GM18868 (cell line): ENCODE measurements around the gene VPS16.
"Not testable (repeated sequence)": the region's sequence is repeated elsewhere in the genome, so short reads cannot be mapped to it uniquely, and the experiment has no call there.

Experiments used
- ATAC-seq: cut with Tn5 transposase; IDR thresholded peaks from one replicate; pipeline ENCODE4 v1.9.1; 2021; ENCODE audit warnings: mild to moderate bottlenecking, moderate library complexity; ENCODE audit not compliant: unreplicated experiment

The VPS16 gene

DNA sequence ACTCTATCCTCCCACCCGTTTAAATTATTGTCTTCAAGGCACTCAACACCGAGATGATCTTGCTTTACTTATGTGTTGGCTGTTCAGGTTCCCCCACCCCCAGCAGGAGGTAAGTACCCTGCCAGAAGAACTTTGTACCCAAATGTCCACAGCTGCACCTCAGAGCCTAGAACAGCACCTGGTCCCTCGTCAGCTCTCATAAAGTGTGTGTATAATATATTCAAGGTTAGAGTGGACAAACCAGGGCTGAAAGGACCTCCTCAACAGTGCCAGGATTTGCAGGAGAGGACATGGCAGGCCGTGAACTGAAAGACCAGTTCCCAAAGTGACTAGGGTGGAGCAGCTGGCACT lies 34.2 kb upstream of the VPS16 start:
- no peak for ATAC-seq

DNA sequence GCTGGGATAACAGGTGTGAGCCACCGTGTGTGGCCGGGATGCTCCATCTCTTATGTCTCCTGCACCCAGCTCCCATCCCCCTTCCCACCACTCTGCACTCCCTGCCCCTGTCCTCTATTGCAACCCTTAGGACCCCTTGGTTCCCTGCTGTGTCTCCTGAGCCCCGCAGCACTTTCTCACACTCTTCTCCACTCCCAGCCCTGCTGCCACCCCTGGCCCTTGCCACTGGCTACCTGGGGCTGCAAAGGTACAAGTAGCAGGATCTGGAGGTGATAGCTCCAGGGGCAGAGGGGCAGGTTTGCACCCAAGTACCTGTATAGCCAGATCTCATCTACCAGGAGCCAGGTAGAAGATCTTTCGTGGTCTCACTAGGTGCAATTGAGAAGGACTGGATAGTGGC lies 33.5 kb upstream of the VPS16 start:
- no peak for ATAC-seq

DNA sequence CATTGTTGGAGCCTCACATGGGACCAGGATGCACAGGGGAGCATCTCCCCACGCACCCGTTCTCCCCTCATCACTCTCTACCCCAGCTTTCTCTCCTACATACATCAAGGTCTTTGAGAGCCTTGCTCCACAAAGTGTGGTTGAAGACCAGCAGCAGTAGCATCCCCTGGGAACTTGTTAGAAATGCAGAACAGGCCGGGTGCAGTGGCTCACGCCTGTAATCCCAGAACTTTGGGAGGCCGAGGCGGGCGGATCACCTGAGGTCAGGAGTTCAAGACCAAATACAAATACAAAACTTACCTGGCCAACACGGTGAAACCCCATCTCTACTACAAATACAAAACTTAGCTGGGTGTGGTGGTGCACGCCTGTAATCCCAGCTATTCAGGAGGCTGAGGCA lies 32.6 kb upstream of the VPS16 start:
- not testable (repeated sequence) for ATAC-seq

DNA sequence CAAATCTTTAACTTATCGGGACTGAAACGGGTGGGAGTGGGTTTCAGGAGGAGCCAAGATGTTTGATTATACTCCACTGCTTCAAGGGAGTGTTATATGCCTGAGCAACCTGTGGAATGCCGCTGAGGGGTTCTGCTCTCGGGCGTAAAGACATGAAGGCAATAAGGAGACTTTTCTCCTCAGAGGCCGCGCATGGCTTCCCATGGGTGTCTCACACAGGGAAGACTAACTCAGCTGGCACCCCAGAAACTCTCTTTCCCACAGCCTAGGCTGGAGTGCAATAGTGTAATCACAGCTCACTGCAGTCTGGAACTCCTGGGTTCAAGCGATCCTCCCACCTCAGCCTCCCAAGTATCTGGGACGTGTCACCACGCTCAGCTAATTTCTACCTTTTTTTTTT lies 30.9 kb upstream of the VPS16 start:
- no peak for ATAC-seq

DNA sequence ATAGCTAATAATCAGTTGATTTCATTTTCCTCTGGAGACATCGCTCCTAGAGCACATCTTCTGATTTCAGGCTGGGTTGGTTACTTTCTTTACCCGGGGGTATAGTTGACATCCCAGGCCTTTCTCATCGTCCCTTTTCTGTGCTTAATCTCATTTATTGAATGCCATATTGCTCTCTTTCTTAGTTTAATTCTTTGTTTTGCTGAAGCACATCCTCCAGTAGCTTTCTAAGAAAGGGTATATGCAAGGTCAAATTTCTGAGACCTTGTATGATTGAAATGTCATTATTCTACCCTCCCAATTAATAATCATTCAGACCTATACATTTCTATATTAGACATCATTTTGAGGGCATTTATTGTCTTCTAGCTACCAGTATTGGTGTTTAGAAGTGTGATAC lies 28.4 kb upstream of the VPS16 start:
- no peak for ATAC-seq

DNA sequence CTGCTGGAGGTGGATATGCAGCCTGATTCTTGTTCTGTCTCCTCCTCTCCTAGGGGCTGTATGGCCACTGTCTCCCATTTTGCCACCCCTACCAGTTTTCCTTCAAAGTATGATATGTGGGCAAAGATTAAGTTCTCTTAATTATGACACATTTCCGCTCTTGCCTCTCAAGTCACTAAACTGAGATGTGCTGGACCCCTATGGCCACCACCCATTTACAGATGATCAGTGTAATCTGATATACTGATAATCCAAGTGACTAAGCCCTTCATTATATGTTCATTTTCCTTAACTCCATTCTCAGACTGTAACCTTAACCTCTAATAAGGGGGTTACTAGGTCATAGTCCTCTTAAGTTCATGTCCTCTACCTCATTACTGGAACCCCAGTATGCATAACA lies 26.5 kb upstream of the VPS16 start:
- no peak for ATAC-seq

DNA sequence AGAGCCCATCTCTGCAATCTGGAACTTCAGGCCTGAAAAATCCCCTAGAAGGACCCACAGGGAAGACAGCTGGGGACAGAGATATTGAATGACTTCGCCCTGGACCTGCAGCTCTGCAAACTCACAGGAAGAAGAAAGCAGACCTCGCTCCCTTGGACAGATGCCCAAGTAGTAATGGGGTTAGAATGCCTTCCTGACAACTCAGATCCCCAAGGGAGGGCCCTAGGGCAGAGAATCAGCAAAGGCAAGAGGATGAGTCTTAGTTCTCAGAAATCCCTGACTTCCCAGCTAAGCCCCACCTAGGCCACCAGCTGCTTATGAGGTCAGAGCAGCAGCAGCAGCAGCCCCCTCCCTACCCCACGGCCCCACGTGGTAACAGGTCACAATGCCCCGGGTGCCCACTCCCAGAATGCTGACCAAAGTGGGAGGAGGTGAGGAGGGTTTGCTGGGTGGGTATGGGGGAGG lies 25.9 kb upstream of the VPS16 start, which contains the start of gene C20orf141:
Gene C20orf141, plus strand, starts transcription at position 401 of the 465 bp plus-strand sequence. CDS start 198 bp downstream, outside the sequence.
- ATAC-seq: no peak

DNA sequence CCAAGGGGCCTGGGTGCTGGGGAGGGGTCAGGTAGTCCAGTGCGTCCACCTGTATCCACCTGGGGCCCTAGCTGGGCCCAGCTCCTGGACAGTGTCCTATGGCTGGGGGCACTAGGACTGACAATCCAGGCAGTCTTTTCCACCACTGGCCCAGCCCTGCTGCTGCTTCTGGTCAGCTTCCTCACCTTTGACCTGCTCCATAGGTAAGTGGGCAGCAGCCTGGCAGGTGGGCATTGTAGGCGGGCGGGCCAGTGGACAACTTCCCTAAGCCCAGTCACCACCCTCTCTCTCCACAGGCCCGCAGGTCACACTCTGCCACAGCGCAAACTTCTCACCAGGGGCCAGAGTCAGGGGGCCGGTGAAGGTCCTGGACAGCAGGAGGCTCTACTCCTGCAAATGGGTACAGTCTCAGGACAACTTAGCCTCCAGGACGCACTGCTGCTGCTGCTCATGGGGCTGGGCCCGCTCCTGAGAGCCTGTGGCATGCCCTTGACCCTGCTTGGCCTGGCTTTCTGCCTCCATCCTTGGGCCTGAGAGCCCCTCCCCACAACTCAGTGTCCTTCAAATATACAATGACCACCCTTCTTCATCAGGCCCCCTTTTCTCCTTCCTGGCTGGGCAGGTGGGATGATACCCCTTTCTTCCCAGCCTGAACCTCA lies 25.2 kb upstream of the VPS16 start:
- no peak for ATAC-seq

DNA sequence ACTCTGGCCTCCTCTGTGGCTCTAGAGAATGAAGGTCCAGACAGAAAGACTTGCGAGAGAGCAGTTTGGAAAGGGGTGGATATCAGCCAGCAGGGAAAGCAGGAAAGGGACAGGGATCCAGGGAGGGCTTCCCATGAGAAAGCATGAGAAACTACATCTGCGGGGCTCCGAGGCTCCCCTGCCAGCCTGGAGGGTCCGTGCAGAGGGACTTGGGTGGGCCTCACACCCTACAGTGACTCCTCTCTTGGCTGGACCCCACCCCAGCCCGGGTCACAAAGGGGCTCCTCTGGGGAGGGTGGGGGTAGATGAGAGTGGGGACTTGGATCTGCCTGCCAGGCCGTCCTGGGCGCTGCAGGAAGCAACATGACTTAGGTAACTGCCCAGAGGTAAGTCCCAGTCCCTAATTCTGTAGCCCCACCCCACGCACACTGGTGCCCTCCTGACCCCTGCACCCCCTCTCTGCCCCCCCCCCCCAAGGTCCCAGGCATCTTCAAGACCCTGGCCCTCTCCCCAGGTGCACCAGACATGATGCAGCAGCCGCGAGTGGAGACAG lies 24.4 kb upstream of the VPS16 start, which contains the start of gene TMEM239:
Gene TMEM239, plus strand, starts transcription at position 335 of the 553 bp plus-strand sequence. Its CDS starts 191 bp downstream, at position 526.
- ATAC-seq: no peak

DNA sequence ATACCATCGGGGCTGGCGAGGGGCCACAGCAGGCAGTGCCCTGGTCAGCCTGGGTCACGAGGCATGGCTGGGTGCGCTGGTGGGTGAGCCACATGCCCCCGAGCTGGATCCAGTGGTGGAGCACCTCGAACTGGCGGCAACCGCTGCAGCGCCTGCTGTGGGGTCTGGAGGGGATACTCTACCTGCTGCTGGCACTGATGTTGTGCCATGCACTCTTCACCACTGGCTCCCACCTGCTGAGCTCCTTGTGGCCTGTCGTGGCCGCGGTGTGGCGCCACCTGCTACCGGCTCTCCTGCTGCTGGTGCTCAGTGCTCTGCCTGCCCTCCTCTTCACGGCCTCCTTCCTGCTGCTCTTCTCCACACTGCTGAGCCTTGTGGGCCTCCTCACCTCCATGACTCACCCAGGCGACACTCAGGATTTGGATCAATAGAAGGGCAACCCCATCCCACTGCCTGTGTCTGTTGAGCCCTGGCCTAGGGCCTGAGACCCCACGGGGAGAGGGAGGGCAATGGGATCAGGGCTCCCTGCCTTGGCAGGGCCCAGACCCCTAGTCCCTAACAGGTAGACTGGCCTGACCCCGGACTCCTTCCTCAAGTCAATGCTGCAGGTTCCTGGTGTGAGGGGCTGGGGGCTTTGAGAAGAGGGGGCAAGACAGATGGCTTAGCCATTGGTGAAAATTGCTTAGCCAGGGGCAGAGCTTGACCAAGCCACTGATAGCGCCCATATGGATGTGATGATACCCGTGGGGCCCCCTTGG lies 23.8 kb upstream of the VPS16 start:
- ATAC-seq: no peak

DNA sequence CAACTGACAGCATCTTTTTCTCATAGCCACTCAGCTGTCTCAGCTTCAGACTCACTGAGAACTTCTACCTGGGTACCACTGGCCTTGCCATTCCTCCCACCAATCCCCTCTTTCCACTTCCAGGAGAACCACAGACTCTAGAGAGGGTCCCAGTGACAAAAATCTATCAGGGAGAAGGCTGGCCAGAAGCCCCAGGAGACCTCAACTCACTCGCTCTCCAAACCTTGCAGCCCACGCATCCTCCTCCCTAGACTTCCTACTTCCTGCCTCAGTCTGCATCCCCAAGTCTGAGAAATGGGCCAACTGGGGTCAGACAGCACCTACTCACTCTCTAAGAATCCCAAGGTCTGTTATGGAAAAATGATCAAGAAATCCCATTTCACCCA lies 23.2 kb upstream of the VPS16 start:
- no peak for ATAC-seq

DNA sequence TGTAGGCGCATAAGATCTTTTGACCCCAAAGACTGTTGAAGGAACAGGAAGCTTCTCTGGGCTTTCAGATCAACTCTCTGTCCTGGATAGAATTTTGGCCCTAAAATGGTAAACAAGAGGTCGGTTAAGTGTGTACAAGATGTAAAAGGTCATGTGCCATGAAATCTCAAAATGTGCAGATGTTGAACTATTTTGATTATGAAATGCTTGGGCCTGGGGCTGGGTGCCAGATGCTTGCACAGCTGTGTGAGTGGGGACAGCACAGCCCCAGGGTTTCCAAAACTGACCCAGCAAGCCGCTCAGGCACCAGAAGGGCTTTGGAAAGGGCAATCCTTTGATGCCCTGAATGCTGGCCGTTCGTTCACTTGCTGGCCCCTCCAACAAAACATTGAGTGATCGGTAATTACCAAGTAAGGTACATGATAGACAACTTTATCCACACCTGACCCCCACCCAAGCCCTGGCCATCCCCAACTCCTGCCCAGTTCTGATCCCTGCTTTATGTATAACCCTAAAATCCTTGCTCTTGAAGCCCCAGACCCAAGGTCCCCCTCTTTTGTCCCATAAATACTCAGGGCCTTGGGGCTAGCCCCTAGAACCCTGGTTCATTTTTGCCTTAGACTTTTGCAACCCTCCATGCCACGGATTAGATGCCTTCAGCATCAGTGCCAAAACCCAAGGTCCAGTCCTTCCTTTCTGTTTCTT lies 22.5 kb upstream of the VPS16 start:
- no peak for ATAC-seq

DNA sequence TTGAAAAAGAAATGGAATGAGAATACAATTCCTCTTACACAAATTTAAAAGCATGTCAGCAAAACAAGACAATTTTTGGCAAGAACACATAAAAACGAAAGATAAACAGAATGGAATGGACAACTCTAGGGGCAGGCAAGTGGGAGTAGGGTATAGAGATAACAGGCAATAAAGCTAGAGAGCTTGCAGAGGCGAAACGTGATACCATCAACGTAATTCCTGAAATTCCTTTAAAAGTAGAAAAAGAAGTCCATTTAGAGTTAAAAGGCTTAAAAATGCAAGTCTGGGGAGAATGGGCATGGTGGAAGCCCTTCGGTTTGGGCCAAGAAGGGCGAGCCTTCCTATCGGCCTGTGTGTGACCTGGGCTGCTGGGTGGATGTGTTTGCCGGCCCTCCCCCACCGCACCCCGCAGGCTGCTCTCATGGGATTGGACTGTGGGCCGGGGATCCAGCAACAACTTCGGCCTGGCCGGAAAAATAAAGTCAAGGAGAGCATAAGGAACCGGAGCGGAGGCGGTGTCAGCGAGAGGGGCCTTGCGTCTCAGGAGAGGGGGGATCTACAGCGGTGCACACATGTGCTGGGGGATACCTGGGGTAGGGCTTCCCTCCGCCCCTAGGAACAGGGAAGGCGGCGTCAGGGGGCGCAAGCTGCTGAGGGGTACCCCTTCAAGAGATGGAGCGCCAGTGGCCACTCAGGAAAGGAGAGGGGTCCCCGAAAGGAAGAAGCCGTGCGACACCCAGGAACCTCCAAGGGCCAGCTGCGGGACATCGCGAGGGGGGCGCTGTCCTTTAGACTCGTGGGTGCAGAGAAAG lies 20.3 kb upstream of the VPS16 start:
- no peak for ATAC-seq

DNA sequence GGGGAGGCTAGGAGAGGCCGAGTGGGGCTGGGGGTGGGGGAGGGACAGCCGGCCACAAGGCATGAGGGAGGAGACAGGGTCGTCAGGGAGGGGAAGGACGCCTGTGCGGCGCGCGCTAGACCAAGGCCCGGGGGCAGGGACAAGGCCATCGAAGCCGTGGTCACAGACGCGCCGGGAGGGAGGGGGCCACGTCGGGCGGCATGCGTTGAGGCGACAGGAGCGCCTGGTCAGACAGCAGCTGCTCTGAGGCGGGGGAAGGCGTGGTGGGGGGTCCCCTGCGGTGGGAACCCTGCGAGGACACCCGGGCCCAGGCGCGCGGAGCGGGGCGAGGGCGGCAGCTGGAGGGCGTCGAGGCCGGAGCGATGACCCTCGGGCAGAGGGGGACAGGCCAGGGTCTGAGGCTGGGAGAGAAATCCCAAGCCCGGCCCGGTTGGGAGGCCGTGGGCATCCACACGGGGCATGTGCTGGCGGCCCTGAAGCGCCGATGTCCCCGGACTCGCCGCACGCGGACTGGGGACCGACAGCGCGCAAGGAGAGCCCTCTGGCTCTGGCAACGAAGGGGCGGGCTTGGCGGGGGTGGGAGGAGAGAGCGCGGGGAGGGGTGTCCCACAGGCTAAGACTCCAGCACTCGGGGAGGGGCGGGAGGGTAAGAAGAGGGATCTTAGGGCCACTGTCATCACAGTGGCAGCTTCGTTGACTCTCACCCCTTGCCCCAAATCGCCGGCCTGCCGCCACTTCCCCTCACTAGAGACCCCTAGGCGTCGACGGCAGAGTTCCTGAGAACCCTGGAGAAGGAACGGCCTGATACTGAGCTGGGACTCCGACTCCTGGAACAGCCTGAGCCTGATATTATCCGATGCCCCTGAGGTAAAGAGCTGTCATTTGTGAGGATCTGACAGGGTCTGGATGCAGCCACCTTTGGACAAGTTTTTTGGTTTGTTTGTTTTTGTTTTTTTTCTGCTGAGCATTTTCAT lies 19.4 kb upstream of the VPS16 start:
- ATAC-seq: no peak

DNA sequence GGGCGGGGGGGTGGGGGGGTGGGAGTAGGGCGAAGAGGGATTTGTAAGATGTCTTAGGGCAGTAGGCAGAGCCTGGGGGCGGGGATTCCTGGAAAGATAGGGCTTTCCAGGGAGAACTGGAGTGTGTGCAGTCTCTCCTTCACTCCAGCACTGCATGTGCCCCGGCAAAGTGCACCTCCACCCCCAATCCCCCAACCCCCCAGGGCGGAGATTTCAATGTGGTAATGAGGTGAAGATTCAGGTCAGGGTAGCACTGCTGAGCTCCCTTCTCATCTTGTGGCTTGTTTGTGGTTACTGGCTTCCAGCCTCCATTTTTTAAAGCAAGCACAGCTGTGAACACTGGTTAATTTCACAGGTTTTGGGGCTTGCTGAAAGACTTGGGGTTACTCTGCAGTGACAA lies 18.5 kb upstream of the VPS16 start:
- no peak for ATAC-seq

DNA sequence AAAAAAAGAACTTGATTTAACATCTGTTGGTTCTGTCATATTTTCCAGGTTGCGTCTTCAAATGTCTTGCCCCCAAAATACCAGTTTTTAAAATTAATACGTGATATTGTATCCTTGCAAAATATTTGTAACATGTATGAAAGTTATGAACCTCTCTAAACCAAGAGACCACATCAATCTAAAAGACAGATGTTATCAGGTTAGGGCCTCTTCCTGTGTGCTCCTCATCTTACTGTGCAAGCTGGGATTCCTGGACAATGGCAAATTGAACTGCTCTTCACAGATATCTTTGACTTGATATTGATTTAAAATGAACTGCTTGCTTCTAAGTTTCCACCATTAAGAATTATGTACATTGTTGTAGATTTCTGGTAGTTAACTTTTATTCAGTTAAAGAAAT lies 14.8 kb upstream of the VPS16 start:
- ATAC-seq: no peak

DNA sequence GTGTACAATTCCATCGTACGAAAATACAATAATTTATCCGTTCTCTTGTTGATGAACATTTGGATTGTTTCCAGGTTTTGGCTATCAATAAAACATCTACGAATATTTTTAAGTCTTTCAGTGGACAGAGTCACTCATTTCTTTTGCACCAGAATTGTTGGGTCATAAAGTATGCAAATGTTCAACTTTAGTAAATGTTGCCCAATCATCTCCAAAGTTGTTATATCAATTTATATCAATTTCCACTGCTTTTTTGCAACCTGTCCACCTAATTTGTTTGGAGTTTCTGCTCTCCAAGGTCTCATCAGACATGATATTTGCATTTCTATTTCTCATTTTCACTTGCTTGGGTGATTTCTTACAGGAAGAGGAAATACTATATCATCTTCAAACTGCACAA lies 13.9 kb upstream of the VPS16 start:
- ATAC-seq: no peak

DNA sequence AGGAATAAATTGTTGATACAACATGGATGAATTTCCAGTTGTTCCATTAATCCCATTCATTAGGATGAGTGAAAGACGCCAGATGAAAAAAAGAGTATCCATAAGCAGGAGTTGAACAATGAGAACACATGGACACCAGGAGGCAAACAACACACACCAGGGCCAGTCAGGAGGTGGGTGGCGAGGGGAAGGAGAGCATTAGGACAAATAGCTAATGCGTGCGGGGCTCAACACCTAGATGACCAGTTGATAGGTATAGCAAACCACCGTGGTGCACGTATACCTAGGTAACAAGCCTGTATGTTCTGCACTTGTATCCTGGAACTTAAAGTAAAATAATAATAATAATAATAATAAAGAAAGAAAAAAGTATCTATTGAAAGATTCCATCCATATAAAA lies 11.2 kb upstream of the VPS16 start:
- ATAC-seq: no peak

DNA sequence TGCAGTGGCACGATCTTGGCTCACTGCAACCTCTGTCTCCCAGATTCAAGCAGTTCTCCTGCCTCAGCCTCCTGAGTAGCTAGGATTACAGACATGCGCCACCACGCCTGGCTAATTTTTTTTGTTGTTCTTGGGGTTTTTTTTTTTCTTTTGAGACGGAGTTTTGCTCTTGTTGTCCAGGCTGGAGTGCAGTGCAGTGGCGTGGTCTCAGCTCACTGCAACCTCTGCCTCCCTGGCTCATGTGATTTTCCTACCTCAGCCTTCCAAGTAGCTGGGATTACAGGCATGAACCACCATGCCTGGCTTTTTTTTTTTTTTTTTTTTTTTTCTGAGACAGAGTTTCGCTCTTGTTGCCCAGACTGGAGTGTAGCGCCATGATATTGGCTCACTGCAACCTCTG lies 9.3 kb upstream of the VPS16 start:
- ATAC-seq: not testable (repeated sequence)

DNA sequence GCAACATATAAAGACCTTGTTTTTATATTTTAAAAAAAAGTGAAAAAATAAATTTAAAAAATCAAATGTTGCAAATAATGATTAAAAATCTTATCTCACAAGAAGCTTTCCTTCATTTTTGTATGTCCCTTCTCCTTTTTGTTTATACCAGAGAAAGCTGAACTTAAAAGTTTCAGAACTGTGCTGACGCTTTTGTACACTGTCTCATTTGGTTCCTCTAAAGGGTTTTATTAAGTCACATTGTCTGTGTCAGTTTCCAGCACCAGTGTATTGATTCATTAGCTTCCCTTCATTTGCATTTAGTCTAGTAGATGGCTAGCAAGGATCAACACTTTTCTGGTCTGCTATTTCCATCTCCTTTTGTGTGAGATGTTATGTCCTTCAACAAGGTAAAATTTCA lies 6.8 kb upstream of the VPS16 start:
- no peak for ATAC-seq
